B cell (primary cell): Measurements from ENCODE around the gene ANKAR.

ENCODE experiments used
- CTCF ChIP-seq: fragments of 200-600 bp; IDR thresholded peaks from one replicate; pipeline ENCODE4 v1.8.0; 2022; ENCODE audit warnings: antibody characterized with exemption, mild to moderate bottlenecking
- EZH2 ChIP-seq: IDR thresholded peaks from 2 replicates; pipeline ENCODE4 v1.6.1; 2012; ENCODE audit warnings: borderline replicate concordance, low read depth, mild to moderate bottlenecking, moderate library complexity, low read length; ENCODE audit not compliant: insufficient read depth, poor library complexity, severe bottlenecking

- TF ChIP-seq CTCF, result peak; percentile 82
- no peak for TF ChIP-seq EZH2
Measured at GRCh38 chr2:189698020-189698887, 23.8 kb downstream of the ANKAR start.
